Osteocyte (in vitro differentiated cells): ENCODE measurements around the gene NOVA2. TPM values are rescaled to one million over a fixed set of nuclear protein-coding genes. Genes with fewer than 3 reads are reported as not detected.
A peak's percentile ranks its signal among the peaks of the same experiment; 100 is the strongest.

Experiments
- DNase-seq: peaks from one replicate; pipeline ENCODE4 v3.0.0; 2021; ENCODE audit warnings: mixed read lengths; ENCODE audit not compliant: unreplicated experiment; ENCODE audit errors: extremely low spot score
- H3K27ac Mint-ChIP-seq: one replicate; pipeline ENCODE4 v1.8.0; 2021; ENCODE audit warnings: mild to moderate bottlenecking, mixed read lengths; ENCODE audit not compliant: unreplicated experiment
- H3K27me3 Mint-ChIP-seq: one replicate; pipeline ENCODE4 v1.8.0; 2021; ENCODE audit warnings: mixed read lengths; ENCODE audit not compliant: unreplicated experiment
- H3K36me3 Mint-ChIP-seq: one replicate; pipeline ENCODE4 v1.8.0; 2021; ENCODE audit warnings: mixed read lengths; ENCODE audit not compliant: unreplicated experiment
- H3K4me1 Mint-ChIP-seq: one replicate; pipeline ENCODE4 v1.8.0; 2021; ENCODE audit warnings: mixed read lengths; ENCODE audit not compliant: unreplicated experiment
- H3K4me3 Mint-ChIP-seq: one replicate; pipeline ENCODE4 v1.8.0; 2021; ENCODE audit warnings: mild to moderate bottlenecking, moderate library complexity, mixed read lengths; ENCODE audit not compliant: unreplicated experiment
- H3K9me3 Mint-ChIP-seq: one replicate; pipeline ENCODE4 v1.8.0; 2021; ENCODE audit warnings: mixed read lengths; ENCODE audit not compliant: unreplicated experiment
- CTCF ChIP-seq: fragments of 200-600 bp; sonication (generic); IDR thresholded peaks from 2 replicates; pipeline ENCODE4 v1.5.0; 2021; ENCODE audit warnings: antibody characterized with exemption, mild to moderate bottlenecking, moderate library complexity
- total RNA-seq: library from RNA; stranded (reverse); gene quantifications from 2 replicates; pipeline ENCODE4 v1.2.1, GENCODE V29; 2021

NOVA2 gene
- total RNA-seq, 1 donor from 2014 or later, result not detected

- Mint-ChIP-seq H3K36me3 (peaks cover 3% of the 10 kb centered on the region), H3K4me1 (peaks cover 17% of the 10 kb centered on the region), H3K27me3 (peaks cover 12% of the 10 kb centered on the region), H3K27ac (no peak overlapping the region), H3K4me3 (peak overlapping the region; percentile 47), H3K9me3 (no peaks in the 10 kb centered on the region)
- no peak for DNase-seq
- no peak for TF ChIP-seq CTCF
These were observed 43.4 kb upstream of the NOVA2 start for GRCh38 chr19:46017095-46017429.

GRCh38 chr19:46016426-46017094 lies 42.9 kb upstream of the NOVA2 start:
- Mint-ChIP-seq H3K4me3 (peak overlapping the region; percentile 79), H3K36me3 (peaks cover 3% of the 10 kb centered on the region), H3K27me3 (peaks cover 12% of the 10 kb centered on the region), H3K27ac (no peak overlapping the region), H3K4me1 (peaks cover 17% of the 10 kb centered on the region), H3K9me3 (no peaks in the 10 kb centered on the region)
- peak; percentile 94 for DNase-seq
- TF ChIP-seq CTCF, result peak; percentile 91

- H3K4me3 Mint-ChIP-seq, result peak overlapping the region; percentile 79
- H3K27ac Mint-ChIP-seq, result no peak overlapping the region
These were observed 42.2 kb upstream of the NOVA2 start for GRCh38 chr19:46015687-46016425.

GRCh38 chr19:46014941-46015686 lies 41.4 kb upstream of the NOVA2 start:
- H3K27ac Mint-ChIP-seq, result no peak overlapping the region
- peaks cover 17% of the 10 kb centered on the region for H3K4me1 Mint-ChIP-seq
- peaks cover 3% of the 10 kb centered on the region for H3K36me3 Mint-ChIP-seq
- H3K4me3 Mint-ChIP-seq, result peak overlapping the region; percentile 63
- no peak for TF ChIP-seq CTCF
- H3K27me3 Mint-ChIP-seq, result peaks cover 12% of the 10 kb centered on the region
- DNase-seq, result no peak
- H3K9me3 Mint-ChIP-seq, result no peaks in the 10 kb centered on the region

More at GRCh38 chr19:46015687-46016425, 42.2 kb upstream of the NOVA2 start:
- peaks cover 3% of the 10 kb centered on the region for H3K36me3 Mint-ChIP-seq
- DNase-seq, result no peak
- H3K4me1 Mint-ChIP-seq, result peaks cover 17% of the 10 kb centered on the region
- peaks cover 12% of the 10 kb centered on the region for H3K27me3 Mint-ChIP-seq
- no peak for TF ChIP-seq CTCF
- no peaks in the 10 kb centered on the region for H3K9me3 Mint-ChIP-seq

- H3K36me3 Mint-ChIP-seq, result peaks cover 3% of the 10 kb centered on the region
- peaks cover 17% of the 10 kb centered on the region for H3K4me1 Mint-ChIP-seq
These were observed 40.9 kb upstream of the NOVA2 start for GRCh38 chr19:46014534-46014933.

More at GRCh38 chr19:46014534-46014933, 40.9 kb upstream of the NOVA2 start:
- DNase-seq, result no peak
- Mint-ChIP-seq H3K27me3 (peaks cover 12% of the 10 kb centered on the region), H3K9me3 (no peaks in the 10 kb centered on the region), H3K4me3 (peak overlapping the region; percentile 63), H3K27ac (no peak overlapping the region)
- TF ChIP-seq CTCF, result no peak
